GM12801 (cell line): ENCODE measurements around the gene ADGRG6.

Experiments
- TF ChIP-seq, protein P1 (sequence below): IDR thresholded peaks from one replicate; pipeline ENCODE4 v1.5.1; 2011; ENCODE audit warnings: control low read depth; ENCODE audit not compliant: insufficient read length; ENCODE audit errors: extremely low read depth

Gene ADGRG6

DNA sequence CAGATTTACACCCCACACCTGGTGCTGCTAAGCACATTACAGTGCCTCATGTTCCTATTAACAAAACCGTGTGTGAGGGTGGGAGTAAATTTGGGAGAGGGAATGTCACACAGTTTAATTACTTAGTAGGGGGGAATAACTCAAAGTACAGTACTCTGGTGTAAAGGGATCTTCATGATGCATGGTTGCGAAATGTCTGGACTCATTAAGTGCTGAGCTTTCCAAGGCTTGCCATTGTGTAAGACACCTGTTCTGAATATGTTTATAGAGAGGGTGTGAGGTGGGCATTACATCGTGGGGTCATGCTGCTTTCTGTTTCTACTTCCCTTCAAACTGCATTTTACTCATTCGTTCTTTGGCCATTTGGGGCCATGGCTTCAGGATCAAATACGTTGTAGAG lies 181.2 kb downstream of the ADGRG6 start:
- TF ChIP-seq, protein P1, sequence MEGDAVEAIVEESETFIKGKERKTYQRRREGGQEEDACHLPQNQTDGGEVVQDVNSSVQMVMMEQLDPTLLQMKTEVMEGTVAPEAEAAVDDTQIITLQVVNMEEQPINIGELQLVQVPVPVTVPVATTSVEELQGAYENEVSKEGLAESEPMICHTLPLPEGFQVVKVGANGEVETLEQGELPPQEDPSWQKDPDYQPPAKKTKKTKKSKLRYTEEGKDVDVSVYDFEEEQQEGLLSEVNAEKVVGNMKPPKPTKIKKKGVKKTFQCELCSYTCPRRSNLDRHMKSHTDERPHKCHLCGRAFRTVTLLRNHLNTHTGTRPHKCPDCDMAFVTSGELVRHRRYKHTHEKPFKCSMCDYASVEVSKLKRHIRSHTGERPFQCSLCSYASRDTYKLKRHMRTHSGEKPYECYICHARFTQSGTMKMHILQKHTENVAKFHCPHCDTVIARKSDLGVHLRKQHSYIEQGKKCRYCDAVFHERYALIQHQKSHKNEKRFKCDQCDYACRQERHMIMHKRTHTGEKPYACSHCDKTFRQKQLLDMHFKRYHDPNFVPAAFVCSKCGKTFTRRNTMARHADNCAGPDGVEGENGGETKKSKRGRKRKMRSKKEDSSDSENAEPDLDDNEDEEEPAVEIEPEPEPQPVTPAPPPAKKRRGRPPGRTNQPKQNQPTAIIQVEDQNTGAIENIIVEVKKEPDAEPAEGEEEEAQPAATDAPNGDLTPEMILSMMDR, result no peak

DNA sequence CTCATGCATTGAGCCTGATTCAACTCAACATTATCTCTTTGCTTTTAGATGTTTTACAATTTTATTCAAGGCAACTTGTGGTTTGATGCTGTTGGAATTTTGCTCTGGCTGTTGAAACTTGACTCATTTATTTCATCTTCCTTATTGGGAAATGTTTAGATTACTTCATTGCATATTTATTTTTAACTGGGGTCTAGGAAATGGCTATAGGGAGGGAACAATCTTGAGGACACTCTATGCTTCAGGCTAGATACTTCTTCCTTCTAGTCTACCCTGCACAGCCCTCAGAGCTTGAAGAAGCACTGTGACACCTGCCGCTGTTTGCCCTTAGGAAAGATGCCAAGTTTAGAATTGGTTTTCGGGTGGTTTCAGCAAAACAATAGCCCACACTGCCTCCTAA lies 183.4 kb downstream of the ADGRG6 start:
- TF ChIP-seq, protein P1, result no peak

DNA sequence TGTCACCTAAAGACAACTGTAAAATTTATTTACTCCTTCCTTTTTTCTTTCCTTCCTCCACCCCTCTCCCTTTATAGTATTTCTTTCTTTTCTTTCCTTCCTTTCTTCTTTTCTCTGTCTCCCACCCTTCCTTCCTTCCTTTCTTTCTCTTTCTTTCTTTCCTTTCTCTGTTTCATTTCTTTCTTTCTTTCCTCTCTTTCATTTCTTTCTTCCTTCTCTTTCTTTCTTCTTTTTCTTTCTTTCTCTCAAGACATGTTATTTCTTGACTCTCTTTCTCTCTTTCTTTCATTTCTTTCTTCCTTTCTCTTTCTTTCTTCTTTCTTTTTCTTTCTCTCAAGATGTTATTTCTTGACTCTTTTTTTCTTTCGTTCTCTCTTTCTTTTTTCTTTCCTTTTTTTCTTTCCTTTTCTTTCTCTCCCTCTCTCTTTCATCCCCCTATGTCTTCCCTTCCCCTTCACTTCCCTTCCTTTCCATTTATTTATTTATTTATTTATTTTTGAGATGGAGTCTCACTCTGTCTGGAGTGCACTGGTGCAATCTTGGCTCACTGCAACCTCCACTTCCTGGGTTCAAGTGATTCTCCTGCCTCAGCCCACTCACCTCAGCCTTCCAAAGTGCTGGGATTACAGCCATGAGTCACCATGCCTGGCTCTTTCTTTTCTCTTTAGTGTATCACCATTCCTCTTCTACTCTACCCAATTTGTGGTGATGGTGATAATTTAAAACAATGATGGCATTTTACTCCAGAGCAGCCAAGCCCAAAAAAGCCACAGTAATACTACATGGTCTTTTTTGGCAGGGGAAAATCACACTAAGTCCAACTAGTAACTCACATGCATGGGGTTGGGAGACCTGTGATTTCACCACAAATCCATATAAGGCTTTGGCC lies 188.2 kb downstream of the ADGRG6 start:
- TF ChIP-seq, protein P1, result no peak
